GM21786 (cell line): ENCODE data around the gene PHLPP1.
"Not testable (repeated sequence)": the region's sequence is repeated elsewhere in the genome, so short reads cannot be mapped to it uniquely, and the experiment has no call there.

ENCODE experiments used
- ATAC-seq: cut with Tn5 transposase; IDR thresholded peaks from one replicate; pipeline ENCODE4 v1.9.1; 2021; ENCODE audit not compliant: unreplicated experiment

PHLPP1 gene

DNA sequence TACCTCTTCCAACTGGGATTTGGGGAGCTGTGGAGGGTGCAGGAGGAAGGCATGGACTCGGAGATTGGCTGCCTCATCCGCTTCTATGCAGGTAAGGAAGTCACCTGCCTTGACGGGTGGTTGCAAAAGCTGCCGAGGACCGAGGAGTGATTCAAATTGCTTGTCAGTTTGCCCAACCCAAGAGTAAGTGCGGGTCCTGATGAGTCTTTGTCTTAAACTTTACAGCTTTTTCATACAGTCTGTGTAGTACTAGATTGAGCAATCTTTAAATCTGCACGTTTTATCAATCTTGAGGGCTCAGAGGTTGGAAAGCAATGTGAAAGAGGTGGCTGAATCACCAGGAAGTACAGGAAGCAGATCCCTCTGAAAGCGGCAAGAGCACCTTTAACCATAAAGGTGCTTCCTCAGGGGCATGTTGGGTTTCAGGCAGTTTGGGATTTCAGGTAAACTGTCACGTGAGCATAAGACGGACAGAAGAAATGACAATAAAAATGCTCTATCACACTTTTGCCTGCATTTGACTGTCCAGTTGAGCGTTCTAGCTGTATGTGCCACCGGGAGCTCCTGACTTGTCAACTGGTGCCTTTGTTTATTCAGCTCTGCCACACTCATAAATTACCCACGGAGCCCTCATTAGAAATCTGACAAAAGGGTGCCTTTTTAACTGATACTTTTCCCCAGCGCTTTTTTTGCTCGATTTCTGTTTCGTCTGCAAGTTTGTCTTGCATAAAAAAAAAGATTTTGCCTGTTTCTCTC is 2.0 kb downstream of the PHLPP1 start:
- ATAC-seq: no peak

DNA sequence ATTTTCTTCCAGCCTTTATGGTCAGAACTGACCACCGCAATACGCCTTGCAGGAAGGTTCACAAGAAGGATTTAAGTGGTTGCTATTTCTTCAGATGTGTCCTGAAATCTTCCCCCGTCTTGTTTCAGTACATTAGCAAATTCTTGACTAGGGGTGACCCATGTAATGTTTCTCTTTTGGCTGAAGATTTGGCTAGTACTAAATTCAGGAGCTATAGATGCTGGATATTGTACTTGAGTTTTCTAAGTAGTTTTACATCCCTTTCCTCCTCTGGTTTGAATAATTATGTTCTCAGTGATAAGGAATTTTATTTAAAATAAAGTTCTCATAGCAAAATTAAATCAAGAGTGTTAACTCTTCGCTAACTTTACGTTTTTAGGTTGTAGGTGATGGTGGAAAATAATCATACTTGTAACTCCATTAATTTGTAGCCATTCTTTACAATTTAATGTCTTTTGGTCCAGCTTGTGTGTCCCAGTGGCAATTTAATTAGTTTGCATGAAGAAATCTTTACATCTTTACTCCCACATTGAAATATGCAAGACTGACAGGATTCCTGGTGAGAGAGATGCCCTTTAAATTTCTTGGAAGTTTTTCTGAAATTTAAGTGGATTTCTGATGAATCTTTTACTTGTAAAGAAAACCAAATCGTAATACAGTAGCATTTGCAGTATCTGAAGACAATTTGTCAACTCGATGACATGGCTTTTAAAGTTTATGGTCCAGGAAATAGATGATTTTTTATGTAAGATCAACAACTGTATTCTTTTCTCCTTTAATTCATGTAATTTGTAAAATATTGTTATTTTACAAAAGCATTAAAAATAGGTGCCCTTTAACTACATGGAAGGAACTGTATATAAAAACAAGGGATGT is 2.8 kb downstream of the PHLPP1 start:
- no peak for ATAC-seq

DNA sequence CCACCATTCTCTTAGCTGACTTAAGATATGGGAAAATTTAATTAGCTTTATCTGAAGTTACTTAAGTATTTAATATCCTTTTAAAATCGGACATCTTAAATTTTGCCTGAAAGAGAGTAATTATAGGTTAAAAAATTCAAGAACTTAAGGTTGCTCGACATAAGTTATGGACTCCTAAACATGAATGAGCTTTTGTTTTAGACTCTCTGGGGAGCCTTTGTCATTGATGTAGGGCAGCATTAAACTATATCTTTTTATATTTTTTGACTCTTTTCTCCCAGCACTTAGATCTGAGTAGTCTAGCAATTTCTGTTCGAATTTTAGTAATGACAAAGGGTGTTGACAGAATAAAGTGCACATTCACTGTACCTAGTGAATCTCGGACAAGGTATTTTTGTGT is 4.7 kb downstream of the PHLPP1 start:
- no peak for ATAC-seq

DNA sequence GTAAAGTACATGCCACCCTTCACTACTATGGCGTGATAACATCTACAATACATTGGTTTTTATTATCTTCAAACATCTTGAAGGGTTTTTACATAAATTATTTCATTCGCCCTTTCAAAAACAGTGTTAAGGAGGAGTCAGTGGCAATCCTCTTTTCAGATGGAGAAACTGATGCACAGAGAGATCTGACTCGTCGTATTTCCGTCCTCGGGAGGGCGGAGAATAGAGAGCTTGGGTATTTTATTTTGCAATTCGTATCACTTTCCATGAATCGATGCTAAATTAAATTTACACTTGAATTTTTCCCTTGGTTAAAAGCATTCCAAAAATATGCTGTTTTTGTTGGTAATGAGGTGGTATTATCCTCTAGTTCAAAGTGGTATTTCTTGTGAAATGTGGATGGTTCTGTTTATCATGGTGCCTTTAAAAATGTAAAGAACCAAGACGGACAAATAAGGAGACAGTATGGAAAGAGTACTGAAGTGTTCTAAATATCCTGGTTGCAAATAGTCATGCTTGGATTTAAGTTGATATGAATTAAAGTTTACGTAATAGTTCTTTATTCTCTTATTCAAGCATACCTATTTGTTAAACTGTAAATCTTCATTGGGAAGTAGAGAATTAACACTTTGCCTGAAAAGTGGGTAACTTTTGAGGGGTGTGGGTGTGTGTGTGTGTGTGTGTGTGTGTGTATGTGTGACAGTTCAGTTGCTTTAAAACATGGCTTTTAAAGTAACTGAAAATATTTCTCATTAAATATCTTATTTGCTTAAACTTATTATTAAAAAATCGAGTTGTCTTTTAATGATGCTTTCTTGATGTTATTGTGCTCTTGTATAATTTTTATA is 5.6 kb downstream of the PHLPP1 start:
- no peak for ATAC-seq

DNA sequence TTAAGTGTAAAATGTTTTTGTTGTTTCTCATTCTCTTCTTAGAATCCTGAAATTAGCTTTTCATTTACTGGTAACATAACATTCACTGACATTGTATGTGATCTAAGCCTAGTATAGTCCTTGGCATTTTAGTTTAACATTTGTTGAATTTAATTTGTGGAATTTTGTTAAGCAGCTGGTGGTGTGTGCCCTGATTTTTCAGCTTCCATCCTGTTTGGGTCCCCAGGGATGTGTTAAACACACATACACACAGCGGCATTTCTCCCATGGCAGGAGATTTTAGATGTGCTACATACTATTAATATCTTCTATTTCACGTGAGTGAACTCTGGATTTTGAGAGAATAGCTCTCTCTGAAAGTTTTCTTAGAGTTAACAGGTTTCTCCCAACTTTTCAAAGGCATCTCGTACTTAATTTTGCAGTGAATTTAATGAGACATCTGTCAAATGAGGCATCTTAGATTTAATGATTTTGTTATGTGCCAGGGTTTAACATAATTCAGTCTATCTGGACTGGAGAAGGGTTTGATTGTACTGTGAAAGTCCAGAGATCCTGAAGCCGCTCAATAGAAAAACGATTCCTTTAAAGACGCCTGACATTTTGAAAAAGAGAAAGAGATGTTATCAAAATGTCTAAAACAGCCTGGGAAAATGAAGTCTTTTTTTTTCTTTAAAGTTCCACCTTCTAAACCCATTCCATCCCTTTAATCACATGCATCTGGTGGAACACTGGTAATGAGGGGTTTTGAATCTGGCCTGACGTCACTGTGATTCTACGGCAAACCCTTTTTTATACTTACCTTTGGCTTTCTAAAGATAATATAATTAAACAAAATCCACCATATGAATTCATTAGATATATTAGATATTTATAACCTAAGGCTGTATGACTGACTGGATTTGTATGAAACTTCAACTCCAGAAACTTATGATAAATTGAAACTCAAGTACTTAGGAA is 6.8 kb downstream of the PHLPP1 start:
- ATAC-seq: no peak

- ATAC-seq: no peak
Observed at GRCh38 chr18:62723666-62724281, 8.4 kb downstream of the PHLPP1 start.

- ATAC-seq: no peak
Observed at GRCh38 chr18:62725896-62726295, 10.6 kb downstream of the PHLPP1 start.

DNA sequence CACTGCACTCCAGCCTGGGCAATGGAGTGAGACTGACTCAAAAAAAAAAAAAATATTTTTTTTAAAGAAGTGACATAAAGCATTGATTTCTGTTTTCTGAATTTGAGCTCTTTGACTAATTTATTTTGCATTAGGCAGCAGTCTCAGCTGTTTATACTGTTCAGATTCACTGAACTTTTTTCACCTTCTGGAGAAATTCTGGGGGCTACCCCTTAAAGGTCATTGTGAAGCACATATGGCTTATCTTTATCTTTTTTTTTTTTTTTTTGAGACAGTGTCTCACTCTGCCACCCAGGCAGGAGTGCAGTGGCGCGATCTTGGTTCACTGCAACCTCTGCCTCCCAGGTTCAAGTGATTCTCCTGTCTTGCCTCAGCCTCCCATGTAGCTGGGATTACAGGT is 12.9 kb downstream of the PHLPP1 start:
- no peak for ATAC-seq

DNA sequence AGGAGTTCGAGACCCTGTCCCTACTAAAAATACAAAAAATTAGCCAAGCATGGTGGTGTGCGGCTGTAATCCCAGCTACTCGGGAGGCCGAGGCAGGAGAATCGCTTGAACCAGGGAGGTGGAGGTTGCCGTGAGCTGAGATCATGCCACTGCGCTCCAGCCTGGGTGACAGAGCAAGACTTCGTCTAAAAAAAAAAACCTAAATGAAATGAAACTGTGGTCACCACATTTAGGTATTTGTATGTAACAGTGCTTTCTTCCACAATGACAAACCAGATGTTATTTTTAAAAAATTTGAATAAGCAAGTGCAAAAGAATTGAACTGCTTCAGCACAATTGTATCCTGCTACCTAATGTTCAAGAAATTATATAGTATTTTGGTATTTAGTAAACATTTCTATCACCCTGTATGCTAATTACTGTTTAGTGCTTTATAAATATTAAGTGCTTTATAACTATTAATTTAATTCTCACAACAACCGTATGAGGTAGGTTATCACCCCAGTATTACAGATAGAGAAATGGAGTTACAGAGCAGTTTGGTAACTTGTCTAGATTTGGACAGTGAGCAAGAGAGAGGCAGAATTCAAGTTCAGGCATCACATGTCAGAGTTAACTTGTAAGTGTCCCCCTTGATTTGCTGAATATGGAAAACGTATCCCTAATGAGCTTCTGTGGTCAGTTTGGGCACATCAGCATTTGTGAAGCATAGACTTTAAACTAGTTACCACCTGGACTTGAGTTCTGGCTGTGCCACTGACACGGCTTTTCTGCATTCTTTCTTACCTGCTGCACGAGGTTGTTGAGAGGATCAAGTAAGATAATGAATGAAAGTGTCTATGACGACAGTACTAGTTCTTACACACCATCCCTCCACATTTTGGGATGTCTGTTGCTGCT is 14.4 kb downstream of the PHLPP1 start:
- ATAC-seq: peak; percentile 88

DNA sequence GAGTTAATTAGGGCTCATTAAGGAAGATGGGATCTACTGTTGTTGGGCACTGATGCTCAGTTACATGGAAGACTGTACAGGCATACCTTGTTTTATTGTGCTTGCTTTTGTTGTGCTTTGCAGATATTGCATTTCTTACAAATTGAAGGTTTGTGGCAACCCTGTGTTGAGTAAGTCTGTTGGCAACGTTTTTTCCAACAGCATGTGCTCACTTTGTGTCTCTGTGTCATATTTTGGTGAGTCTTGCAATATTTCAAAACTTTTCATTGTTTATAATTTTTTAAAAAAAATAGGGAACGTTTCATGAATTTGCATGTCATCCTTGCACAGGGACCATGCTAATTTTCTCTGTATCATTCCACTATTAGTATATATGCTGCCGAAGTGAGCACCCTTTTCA is 15.6 kb downstream of the PHLPP1 start:
- ATAC-seq: no peak

- no peak for ATAC-seq
Observed at GRCh38 chr18:62732617-62733016, 17.3 kb downstream of the PHLPP1 start.

DNA sequence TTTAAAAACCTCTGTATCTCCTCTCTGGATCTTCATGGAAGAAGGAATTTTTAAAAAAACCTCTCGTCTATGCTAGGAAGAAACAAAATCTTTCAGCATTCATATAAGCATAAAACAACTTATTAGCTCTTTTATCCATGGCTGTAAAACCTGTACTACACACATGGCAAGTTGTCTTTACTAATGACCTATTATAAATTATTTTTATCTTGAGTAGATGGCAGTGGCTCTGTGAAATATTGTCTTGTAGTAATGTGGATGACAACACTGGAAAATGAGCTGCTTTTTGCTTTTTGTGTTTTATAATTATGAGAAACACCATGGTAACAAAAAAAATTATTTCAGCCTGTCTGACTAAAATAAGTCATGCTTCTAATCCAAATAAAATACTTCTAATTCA is 18.9 kb downstream of the PHLPP1 start:
- no peak for ATAC-seq

- ATAC-seq: no peak
Observed at GRCh38 chr18:62735387-62735786, 20.0 kb downstream of the PHLPP1 start.

DNA sequence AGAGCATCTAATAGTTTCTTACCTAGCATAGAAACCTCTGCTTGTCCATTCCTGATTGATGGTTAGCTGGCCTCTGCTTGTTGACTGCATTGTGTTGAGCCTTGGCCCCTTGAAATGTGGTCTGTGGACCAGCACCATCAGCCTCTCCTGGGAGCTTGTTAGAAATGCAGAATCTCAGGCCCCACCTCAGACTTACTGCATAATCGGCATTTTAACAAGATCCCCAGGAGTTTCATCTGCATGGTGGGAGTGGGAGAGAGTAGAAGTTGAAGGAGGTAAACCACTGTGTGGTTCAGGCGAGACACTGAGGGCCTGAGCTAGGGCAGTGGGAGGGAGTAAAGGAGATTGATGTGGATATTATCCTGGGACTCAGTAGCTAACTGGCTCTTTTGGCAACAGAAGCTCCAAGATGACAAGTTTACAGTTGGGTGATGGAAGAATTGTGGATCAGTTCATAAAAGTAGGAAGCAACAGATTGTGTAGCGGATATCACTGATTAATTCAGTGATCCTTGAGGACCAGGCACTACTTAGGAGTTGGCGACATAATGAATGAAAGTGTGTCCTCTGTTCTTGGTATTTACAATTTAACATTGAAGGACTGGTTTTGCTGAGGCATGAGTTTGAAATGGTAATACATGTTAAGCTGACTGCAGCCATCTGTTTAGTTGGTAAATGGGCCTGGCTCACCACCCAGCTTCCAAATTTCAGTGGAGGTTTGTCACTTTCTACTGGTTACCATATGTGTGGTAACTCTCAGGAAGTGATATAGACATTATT is 20.9 kb downstream of the PHLPP1 start:
- no peak for ATAC-seq

- ATAC-seq: no peak
Observed at GRCh38 chr18:62737241-62737873, 22.0 kb downstream of the PHLPP1 start.

GRCh38 chr18:62738639-62739038 is 23.3 kb downstream of the PHLPP1 start:
- ATAC-seq: no peak

DNA sequence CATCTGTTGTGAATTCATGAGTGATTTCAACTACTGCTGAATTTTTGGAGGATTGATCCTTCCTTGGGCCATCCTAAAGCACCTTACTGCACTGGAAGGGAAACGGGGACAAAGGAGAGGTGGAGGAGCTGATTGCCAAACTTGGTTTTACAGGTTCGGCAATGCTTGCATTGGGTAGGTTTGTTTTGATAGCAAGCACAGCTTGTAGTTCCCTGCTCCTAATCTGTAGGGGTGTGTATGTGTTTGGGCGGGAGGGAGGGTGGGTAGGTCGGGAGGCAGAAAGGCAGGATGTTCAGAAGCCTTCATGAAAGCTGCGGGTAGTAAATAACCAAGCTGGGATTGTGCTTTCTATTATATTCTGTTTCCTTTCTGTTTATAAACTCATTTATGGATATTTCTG is 24.6 kb downstream of the PHLPP1 start:
- no peak for ATAC-seq

DNA sequence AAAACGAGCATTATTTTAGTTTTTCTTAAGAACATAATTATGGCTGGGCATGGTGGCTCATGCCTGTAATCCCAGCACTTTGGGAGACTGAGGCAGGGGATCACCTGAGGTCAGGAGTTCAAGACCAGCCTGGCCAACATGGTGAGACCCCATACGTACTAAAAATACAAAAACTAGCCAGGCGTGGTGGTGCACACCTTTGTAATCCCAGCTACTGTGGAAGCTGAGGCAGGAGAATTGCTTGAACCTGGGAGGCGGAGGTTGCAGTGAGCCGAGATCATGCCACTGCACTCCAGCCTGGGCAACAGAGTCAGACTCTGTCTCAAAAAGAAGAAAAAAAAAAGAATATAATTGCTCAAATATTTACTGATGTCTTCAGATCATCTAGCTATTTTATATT is 25.3 kb downstream of the PHLPP1 start:
- ATAC-seq: not testable (repeated sequence)
